ENCODE data around the gene HK1.

DNA sequence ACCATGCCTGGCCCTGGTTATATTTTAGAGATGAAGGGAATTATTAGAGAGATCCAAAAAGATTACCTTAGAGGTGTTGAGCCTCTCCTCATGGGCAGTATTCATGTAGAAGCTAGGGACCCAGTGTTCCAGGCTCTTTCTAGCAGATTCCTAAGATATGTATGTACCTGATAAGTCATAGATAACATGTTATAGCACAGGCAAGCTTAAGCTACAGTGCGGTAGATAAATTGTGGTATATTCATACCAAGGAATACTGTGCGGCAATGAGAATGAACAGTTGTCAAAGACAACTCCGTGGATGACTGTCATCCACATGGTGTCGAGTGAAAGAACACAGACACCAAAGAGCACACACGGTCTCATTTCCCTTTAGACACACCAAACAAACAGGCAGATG is 85.4 kb downstream of the HK1 start:
- TF ChIP-seq, protein P1, sequence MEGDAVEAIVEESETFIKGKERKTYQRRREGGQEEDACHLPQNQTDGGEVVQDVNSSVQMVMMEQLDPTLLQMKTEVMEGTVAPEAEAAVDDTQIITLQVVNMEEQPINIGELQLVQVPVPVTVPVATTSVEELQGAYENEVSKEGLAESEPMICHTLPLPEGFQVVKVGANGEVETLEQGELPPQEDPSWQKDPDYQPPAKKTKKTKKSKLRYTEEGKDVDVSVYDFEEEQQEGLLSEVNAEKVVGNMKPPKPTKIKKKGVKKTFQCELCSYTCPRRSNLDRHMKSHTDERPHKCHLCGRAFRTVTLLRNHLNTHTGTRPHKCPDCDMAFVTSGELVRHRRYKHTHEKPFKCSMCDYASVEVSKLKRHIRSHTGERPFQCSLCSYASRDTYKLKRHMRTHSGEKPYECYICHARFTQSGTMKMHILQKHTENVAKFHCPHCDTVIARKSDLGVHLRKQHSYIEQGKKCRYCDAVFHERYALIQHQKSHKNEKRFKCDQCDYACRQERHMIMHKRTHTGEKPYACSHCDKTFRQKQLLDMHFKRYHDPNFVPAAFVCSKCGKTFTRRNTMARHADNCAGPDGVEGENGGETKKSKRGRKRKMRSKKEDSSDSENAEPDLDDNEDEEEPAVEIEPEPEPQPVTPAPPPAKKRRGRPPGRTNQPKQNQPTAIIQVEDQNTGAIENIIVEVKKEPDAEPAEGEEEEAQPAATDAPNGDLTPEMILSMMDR (IDR thresholded peaks at IDR 0.05; ENCODE audit: borderline replicate concordance, extremely low read depth, low read length, poor library complexity, severe bottlenecking): no peak
- TF ChIP-seq EZH2 (IDR thresholded peaks at IDR 0.05; ENCODE audit: borderline replicate concordance, low read depth, low read length, severe bottlenecking): no peak
